ENCODE data around the gene DST. TPM values are rescaled to one million over a fixed set of nuclear protein-coding genes. Genes with fewer than 3 reads are reported as not detected.
"Not testable (repeated sequence)": the region's sequence is repeated elsewhere in the genome, so short reads cannot be mapped to it uniquely, and the experiment has no call there.

Gene DST
- total RNA-seq, 2 experiments from 2014 or later, result 3.1 to 4.4 TPM

DNA sequence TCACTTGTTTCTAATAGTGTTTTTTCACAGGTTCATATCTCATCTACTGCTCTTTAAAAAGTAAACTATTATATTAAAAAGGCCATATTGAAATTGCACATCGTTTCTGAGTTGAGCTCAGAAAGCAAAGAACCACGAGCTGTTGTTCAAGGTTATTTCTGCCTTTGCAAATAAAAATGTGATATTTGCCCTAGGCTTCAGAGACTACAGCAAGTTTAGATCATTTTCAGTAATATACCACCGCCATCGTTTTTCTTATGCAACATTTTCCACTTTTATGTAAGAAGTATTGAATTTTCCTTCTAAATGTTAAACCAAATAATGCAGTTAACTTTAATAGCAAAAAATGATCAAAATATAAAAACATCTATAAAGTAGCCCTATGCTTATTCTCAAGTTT is 71.1 kb downstream of the DST start:
- POLR2A ChIA-PET, result no interaction called here

DNA sequence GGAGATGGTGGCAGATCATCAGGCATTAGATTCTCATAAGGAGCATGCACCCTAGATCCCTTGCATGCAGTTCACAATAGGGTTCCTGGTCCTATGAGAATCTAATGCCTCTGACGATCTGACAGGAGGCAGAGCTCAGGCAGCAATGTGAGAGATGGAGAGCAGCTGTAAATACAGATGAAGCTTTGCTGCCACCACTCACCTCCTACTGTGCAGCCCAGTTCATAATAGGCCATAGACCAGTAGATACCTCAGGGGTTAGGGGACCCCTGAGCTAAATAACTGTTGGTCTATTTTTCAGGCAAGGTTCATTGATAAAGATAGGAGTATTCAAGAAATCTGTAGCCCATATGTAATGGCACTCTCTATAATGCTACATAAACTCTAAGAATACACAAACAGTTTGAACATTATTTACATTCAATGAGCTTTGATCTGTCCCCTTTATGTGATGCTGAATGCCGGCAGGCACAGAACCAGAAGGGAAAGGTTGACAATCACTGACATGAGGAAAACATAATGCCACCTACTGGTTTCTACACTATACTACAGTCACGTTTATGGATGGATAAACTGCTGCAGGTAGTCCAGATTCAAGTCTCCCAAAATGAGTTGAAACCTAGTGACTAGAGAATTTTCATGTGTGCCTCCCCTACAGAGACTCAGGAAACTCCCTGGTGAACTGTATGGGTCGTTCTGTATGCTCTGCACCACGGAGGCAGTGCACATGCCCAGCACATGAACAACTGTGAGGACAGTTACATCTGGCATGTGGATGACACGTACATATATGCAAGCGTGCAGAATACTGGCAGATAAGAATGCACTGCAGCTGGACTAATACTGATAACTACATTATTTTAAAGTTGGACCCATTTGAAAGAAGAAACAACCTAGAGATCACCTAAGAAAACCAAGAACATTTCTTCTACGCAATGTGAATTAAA is 72.0 kb downstream of the DST start:
- no peaks in the 10 kb centered on the region for H3K27me3 Mint-ChIP-seq
- no peaks in the 10 kb centered on the region for H3K4me1 Mint-ChIP-seq
- ChIA-PET POLR2A (no interaction called here), CTCF (interaction anchor here (1.2 to 1.5 kb wide), 3 partner anchors 10 to 18 kb away, joined by 4 to 6 read pairs (median 4); no protein-coding TSS in a partner anchor)
- no peaks in the 10 kb centered on the region for H3K9me3 Mint-ChIP-seq
- H3K27ac Mint-ChIP-seq, result no peak overlapping the region
- no peak overlapping the region for H3K4me3 Mint-ChIP-seq
- peak; percentile 12 for DNase-seq
- no peaks in the 10 kb centered on the region for H3K36me3 Mint-ChIP-seq (ENCODE audit: low read depth)

More for the DNA sequence above, 71.1 kb downstream of the DST start:
- CTCF ChIA-PET, result interaction anchor here (0.6 kb wide), 1 partner anchor 123 kb away, joined by 3 read pairs; no protein-coding TSS in a partner anchor
- no peaks in the 10 kb centered on the region for H3K9me3 Mint-ChIP-seq
- no peaks in the 10 kb centered on the region for H3K4me1 Mint-ChIP-seq
- no peak overlapping the region for H3K4me3 Mint-ChIP-seq
- H3K27ac Mint-ChIP-seq, result no peak overlapping the region
- H3K36me3 Mint-ChIP-seq (ENCODE audit: low read depth), result no peaks in the 10 kb centered on the region
- H3K27me3 Mint-ChIP-seq, result no peaks in the 10 kb centered on the region
- no peak for DNase-seq

DNA sequence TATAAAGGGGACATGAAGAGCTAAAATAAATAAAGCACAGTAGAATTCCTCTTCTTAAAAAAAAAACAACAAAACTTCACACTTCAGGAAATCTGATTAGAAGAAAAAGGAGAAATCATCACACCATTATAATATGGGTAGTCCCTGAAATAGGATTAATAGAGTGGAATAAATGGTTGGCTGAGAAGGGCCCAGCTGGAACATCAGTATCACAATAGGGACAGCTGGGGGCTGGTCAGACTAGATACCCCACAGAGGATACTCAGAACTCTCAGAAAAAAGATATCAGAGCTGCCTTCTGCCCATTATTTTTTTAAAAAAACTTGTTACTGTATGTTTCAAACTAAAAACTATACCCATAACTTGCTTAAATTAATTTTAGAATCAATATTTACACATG is 75.2 kb downstream of the DST start:
- no peaks in the 10 kb centered on the region for H3K4me1 Mint-ChIP-seq
- ChIA-PET POLR2A (no interaction called here), CTCF (interaction anchor here (0.6 to 0.8 kb wide), 2 partner anchors 36 to 654 kb away, joined by 3 to 5 read pairs; no protein-coding TSS in a partner anchor)
- no peak overlapping the region for H3K4me3 Mint-ChIP-seq
- H3K36me3 Mint-ChIP-seq (ENCODE audit: low read depth), result no peaks in the 10 kb centered on the region
- DNase-seq, result no peak
- peaks cover 7% of the 10 kb centered on the region for H3K9me3 Mint-ChIP-seq
- no peaks in the 10 kb centered on the region for H3K27me3 Mint-ChIP-seq
- no peak overlapping the region for H3K27ac Mint-ChIP-seq

DNA sequence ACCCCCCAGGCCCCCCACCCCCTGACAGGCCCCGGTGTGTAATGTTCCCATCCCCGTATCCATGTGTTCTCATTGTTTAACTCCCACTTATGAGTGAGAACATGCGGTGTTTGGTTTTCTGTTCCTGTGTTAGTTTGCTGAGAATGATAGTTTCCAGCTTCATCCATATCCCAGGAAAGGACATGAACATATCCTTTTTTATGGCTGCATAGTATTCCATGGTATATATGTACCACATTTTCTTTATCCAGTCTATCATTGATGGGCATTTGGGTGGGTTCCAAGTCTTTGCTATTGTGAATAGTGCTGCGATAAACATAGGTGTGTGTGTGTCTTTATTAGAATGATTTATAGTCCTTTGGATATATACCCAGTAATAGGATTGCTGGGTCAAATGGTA is 80.0 kb downstream of the DST start:
- H3K4me3 Mint-ChIP-seq; DNase-seq; H3K9me3 Mint-ChIP-seq; CTCF ChIA-PET; POLR2A ChIA-PET; H3K4me1 Mint-ChIP-seq; H3K27me3 Mint-ChIP-seq; H3K36me3 Mint-ChIP-seq (ENCODE audit: low read depth); H3K27ac Mint-ChIP-seq: not testable (repeated sequence)

DNA sequence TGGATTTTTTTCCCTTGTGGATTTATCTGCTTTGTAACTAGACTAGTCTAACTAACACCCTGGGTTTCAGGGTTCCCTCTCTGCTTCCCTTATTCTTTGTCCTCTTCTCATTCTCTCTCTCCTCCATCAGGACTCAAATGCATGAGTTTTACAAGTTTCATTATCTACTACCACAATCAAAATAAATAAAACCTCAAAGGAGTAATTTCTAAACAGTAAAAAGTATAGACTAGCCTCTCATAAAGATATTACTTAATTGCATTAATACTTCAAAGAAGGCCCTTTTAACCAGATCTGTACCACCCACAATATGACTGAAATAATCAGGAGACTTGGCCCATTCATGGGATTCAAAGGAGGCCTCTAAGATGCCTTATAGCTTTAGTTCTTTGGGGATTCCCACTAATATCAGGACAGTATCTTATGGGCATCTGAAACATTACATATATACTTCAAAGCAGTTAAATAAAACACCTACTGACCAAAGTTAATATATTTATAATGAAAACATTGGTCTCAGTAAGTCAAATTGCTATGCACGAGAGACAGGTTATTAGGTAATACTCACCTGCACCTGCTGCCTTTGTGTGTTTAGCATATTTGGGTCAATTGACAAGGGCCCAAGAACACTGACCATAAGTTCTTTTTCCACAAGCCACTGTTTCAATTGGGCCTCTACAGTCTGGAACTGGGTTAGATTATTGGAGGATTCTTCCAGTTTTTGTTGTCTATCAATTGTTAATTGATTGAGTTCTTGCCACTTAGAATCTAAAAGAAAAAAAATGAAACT is 85.7 kb downstream of the DST start:
- Mint-ChIP-seq H3K27me3 (no peaks in the 10 kb centered on the region), H3K4me3 (no peak overlapping the region), H3K36me3 (ENCODE audit: low read depth) (no peaks in the 10 kb centered on the region), H3K9me3 (no peaks in the 10 kb centered on the region), H3K27ac (no peak overlapping the region), H3K4me1 (no peaks in the 10 kb centered on the region)
- DNase-seq, result no peak
- POLR2A ChIA-PET, result no interaction called here
- CTCF ChIA-PET, result interaction anchor here (1.0 kb wide), 1 partner anchor 13 kb away, joined by 4 read pairs; no protein-coding TSS in a partner anchor

DNA sequence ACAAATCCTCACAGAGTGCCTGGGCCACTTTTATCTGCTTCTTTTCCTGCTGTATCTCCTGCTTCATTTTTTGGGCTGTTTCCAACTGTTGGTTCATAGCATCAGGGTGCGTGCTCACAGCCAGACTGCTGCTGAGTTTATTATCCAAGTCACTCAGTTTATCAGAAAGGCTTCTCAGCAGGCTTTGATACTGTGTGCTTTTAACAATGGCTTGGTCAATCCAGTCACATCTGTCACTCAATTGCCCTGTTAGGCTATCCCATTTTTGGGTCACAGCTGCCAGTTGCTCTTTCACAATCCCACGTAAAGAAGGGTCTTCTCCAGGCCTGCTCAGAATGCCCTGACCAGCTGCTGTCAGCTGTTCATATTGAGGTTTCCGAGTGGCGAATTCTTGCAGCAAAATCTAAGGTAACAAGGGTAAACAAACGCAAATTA is 87.2 kb downstream of the DST start:
- H3K27me3 Mint-ChIP-seq, result no peaks in the 10 kb centered on the region
- no peaks in the 10 kb centered on the region for H3K36me3 Mint-ChIP-seq (ENCODE audit: low read depth)
- POLR2A ChIA-PET, result no interaction called here
- CTCF ChIA-PET, result no interaction called here
- no peak for DNase-seq
- H3K27ac Mint-ChIP-seq, result no peak overlapping the region
- no peaks in the 10 kb centered on the region for H3K4me1 Mint-ChIP-seq
- H3K9me3 Mint-ChIP-seq, result no peaks in the 10 kb centered on the region
- no peak overlapping the region for H3K4me3 Mint-ChIP-seq

DNA sequence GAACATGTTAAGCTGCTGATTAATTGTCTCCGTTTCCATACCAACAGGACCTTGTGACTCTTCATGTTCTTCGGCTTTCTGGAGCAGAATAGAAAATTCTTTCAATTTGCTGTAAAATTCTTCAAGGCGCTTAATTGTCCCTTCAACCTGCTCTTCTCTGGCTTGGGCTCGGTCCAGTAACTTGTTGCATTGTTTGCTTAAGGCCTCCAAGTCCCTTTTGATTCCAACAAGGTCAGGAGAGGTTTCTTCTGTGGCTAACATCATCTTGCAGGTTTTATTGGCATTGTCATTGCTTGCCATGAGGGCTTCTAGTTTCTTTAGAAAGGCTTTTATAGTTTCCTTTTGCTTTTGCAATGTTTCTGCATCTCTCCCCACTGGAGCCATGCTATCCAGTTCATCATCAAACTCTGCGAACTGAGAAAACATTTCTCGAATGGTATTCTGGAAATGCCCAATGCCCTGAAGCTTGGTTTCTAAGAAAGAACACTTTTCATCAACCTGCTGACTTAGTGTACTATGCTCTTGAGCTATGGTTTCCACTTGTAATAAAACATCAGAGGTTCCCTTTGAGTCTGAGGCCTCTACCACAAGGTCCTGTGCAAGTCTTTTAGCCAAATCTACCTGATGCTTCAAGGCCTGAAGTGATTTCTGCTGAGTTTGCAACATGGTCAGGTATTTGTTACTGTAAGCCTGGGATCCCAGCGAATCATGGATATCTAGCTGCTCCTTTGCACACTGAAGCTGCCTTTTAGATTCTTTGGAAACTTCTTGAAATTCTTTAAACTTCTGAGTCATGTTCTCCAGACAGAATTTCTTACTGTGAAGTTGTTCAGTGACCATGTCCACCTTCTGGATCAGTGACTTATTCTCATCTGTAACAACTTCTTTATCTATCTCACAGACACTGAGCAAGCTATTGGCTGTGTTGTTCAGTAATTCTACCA is 90.2 kb downstream of the DST start:
- POLR2A ChIA-PET, result no interaction called here
- CTCF ChIA-PET, result interaction anchor here (1.0 to 1.7 kb wide), 3 partner anchors 12 to 43 kb away, joined by 3 to 6 read pairs (median 4); no protein-coding TSS in a partner anchor

DNA sequence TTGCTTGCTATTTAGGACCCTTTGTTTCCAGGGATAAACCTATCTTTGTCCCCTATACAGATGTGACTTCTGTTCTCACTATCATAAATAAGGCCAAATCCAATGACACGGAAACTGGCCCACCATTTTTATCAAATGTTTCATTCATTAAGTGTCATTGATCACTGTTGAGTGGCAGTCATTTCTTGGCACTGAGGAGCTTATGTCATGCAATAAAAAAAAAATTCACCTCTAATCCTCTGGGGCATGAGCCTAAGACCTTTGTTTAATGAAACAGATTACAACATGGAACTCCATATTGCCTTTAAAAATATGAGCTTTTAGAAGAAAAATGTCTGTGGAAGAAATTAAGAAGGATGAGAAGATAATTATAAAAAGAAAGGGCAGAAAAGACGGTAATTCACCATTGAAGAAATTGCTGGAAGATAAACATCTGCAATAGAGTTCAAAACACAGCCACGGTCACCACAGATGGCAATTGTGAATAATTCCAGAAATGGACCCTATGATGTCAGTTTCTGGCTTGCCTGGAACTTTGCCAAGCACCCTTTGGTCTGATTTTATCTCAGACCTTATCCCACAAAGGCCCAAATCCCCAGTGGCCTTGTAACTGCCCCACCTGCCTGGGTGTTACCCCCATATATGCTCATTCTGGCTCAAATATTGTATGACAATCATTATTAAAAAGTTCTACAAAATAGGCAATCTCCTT is 91.1 kb downstream of the DST start:
- ChIA-PET CTCF (interaction anchor here (1.0 kb wide), 1 partner anchor 12 kb away, joined by 3 read pairs; no protein-coding TSS in a partner anchor), POLR2A (no interaction called here)
- H3K27me3 Mint-ChIP-seq, result no peaks in the 10 kb centered on the region
- H3K27ac Mint-ChIP-seq, result no peak overlapping the region
- H3K36me3 Mint-ChIP-seq (ENCODE audit: low read depth), result no peaks in the 10 kb centered on the region
- DNase-seq, result no peak
- no peaks in the 10 kb centered on the region for H3K4me1 Mint-ChIP-seq
- no peaks in the 10 kb centered on the region for H3K9me3 Mint-ChIP-seq
- no peak overlapping the region for H3K4me3 Mint-ChIP-seq

More for the DNA sequence above, 90.2 kb downstream of the DST start:
- no peaks in the 10 kb centered on the region for H3K9me3 Mint-ChIP-seq
- no peaks in the 10 kb centered on the region for H3K36me3 Mint-ChIP-seq (ENCODE audit: low read depth)
- DNase-seq, result no peak
- no peak overlapping the region for H3K27ac Mint-ChIP-seq
- no peaks in the 10 kb centered on the region for H3K4me1 Mint-ChIP-seq
- no peak overlapping the region for H3K4me3 Mint-ChIP-seq
- H3K27me3 Mint-ChIP-seq, result no peaks in the 10 kb centered on the region

DNA sequence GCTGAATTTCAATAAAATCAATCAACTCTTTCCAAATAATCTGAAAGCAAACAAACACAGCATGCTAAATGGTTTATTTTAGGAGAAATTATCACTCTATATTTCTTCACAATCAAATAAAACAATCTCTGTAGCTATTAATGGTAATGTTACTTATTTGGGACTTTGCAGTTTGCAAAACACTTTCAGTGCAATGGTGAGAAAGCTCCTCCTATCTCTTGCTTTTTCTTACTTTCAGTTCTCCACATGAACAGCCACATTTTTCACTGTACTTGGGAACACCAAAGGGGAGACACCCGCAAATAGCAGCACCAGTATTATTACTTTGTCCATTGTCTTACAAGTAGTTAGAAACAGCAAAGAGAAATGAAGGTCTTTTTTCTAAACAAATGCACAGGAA is 92.4 kb downstream of the DST start:
- no peak for DNase-seq
- no peaks in the 10 kb centered on the region for H3K27me3 Mint-ChIP-seq
- no peak overlapping the region for H3K4me3 Mint-ChIP-seq
- H3K36me3 Mint-ChIP-seq (ENCODE audit: low read depth), result no peaks in the 10 kb centered on the region
- H3K27ac Mint-ChIP-seq, result no peak overlapping the region
- H3K4me1 Mint-ChIP-seq, result no peaks in the 10 kb centered on the region
- H3K9me3 Mint-ChIP-seq, result no peaks in the 10 kb centered on the region
- ChIA-PET POLR2A (interaction anchor here (0.6 kb wide), 1 partner anchor 372 kb away, joined by 3 read pairs; no protein-coding TSS in a partner anchor), CTCF (no interaction called here)

DNA sequence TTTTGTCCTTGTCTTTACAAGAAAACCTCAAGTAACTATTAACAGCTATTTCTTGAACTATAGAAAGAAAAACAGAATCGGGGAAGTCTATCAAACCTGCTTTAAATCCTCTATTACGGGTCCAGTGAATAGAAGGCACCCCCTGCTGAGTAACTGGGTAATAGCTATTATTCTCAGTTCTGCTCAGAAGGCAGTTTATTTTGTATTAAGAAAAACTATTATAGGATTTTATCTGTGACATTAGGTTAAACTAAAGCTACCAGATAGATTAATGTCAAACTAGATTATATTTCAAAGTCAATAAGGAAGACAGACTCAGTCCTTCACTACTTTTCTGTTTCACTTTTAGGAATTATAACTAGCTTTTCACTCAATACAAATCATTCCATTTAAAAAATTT is 93.7 kb downstream of the DST start:
- POLR2A ChIA-PET, result no interaction called here
- Mint-ChIP-seq H3K27me3 (peaks cover 2% of the 10 kb centered on the region), H3K9me3 (no peaks in the 10 kb centered on the region)

DNA sequence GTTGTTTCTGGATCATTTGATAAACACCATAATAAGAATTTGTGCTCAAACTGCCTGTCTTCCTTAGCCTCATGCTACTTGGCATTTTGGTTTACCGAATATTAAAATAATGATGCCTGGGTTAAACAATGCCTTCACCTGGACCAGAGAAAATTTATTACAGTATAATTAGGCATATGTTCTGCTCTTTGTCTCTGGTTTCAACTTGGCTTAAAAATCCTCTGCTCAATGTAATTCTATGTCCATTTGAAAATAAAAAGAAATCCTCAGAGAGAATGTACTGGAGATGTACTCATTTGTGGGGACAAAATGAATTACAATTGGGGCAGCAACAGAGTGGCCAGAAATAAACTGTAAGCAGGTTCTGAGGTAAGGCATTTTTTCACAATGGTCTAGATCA is 95.0 kb downstream of the DST start:
- Mint-ChIP-seq H3K36me3 (ENCODE audit: low read depth) (no peaks in the 10 kb centered on the region), H3K4me3 (no peak overlapping the region), H3K4me1 (no peaks in the 10 kb centered on the region), H3K9me3 (no peaks in the 10 kb centered on the region), H3K27ac (no peak overlapping the region), H3K27me3 (peaks cover 2% of the 10 kb centered on the region)
- CTCF ChIA-PET, result no interaction called here
- POLR2A ChIA-PET, result no interaction called here
- no peak for DNase-seq

More for the DNA sequence above, 93.7 kb downstream of the DST start:
- Mint-ChIP-seq H3K4me1 (no peaks in the 10 kb centered on the region), H3K27ac (no peak overlapping the region), H3K36me3 (ENCODE audit: low read depth) (no peaks in the 10 kb centered on the region), H3K4me3 (no peak overlapping the region)
- CTCF ChIA-PET, result interaction anchor here (0.6 kb wide), 1 partner anchor 1865 kb away, joined by 3 read pairs; no protein-coding TSS in a partner anchor
- no peak for DNase-seq

Measured in activated CD4-positive, alpha-beta T cell treated with anti-CD3 and anti-CD28 coated beads, Interleukin-2, amount 10 ng/mL, durations not matched to agents 7 days and 5 days (primary cell).